NCI-H460 (cell line): ENCODE measurements around the gene UBE2D2. TPM values are rescaled to one million over a fixed set of nuclear protein-coding genes. Genes with fewer than 3 reads are reported as not detected.

Experiments
- DNase-seq: peaks from one replicate; pipeline ENCODE4 v3.0.0-alpha.2; 2016; ENCODE audit warnings: low read depth; ENCODE audit errors: extremely low read depth
- total RNA-seq: library from RNA; depleted of rRNA; stranded (reverse); fragments of >200 nt; shearing (Covaris generic); gene quantifications from 2 replicates; pipeline ENCODE4 v1.2.3, GENCODE V29; 2014

The UBE2D2 gene
- total RNA-seq, 1 experiment from 2014 or later: 126 TPM

- no peak for DNase-seq
Observed at GRCh38 chr5:139657363-139658321, 96.5 kb downstream of the UBE2D2 start.

GRCh38 chr5:139658501-139658927, 97.4 kb downstream of the UBE2D2 start:
- no peak for DNase-seq

DNA sequence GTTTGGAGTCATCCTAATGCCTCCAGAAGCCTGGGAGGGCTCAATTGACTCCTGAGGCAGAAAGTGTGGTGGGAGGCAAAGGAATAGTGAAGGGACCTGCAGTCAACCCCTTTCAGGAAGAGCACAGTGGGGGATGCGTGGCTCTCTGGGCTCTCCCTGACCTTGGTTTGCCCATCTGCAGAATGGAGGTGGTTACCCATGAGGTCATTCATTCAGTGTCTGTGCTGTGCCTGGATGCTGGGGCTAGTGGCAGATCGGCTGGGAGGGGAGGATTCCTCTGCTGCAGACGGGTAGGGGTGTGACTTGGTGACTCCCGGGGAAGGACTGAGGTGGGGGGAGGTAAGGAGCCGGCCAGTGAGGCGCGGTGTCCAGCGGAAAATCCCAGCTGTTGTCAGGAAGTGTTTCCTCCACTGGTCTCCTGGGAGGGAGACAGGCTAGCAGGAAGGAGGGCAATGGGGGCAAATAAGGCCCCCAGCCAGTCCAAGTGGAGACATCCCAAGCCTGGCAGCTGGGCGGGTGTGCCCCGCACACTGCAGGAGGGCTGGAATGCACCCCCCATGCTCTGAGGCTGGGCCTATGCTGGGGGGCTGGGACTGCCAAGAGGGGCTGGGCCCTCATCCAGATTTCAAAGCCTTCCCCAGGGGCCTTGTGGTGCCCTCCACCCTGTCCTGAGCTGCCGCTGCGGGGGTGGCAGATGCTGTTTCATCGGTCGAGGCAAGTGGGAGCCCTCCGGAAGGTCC, 98.0 kb downstream of the UBE2D2 start:
- DNase-seq: no peak

DNA sequence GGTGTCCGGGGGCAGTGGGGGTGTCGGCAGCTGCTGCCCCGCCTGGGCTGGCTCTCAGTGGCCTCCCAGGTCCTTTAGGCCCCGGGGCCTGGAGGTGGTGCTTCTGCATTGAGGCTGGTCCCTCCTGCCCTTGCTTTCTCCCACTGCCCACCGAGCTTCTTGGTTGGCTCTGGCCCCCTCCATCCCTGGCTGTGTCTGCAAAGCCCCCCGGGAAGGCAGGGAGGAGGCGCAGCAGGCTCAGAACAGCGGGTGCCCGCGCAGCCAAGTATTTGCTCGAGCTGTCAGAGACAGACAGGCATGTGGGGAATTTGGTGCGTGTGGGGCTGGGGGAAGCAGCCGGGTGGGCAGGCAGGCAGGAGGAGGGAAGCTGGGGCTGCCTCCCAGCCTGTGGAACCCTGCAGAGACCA, 98.6 kb downstream of the UBE2D2 start:
- no peak for DNase-seq

GRCh38 chr5:139660105-139660922, 99.2 kb downstream of the UBE2D2 start:
- peak; percentile 60 for DNase-seq

GRCh38 chr5:139660923-139661814, 100.0 kb downstream of the UBE2D2 start:
- DNase-seq: peak; percentile 82

DNA sequence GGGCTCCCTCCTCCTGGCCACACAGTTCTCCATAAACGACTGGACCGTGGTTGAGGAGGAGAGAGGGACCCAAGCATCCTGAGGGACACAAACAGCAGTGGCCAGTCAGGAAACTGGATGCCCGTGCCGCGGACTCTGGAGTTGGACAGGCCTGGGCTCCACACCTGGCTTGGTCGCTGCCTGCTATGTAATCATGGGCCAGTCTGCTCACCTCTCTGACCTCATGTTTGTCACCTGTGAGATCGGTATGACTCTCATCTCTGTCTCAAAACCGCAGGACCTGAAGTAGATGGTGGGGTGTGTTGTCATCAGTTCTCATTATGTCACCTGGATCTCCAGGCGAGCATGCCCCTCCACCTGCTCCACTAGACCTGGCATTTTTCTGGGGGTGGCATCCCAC, 101.5 kb downstream of the UBE2D2 start:
- no peak for DNase-seq

GRCh38 chr5:139663207-139664085, 102.3 kb downstream of the UBE2D2 start:
- DNase-seq: no peak

DNA sequence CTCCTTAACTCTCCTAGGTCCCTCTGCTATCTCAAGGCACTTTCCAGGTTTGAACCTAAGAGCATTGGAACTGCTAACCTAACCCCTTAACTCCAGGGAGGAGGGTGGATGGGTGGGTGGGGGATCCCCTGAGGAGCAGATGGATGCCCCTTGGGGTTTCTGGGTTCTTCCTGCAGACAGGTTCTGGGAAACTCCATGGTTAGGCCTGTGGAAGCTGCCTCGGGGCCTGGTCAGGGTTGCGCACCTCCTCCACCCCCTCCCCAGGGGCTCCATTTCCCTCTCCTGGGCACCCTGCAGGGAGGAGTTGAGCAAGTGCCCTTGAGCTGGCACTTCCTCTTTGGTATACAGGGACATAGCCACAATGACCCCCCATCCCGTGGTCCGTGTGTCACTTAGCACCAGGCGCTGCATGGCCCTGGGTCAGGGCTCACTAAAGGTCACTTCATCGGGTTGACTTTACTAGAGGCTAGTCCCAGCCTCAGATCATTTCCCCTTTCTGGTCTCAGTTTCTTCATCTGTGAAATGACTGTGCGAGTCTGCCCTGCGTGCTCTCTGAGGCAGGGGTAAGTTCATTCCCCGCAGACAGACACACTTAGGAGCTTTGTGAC, 103.1 kb downstream of the UBE2D2 start:
- no peak for DNase-seq

- no peak for DNase-seq
Observed at GRCh38 chr5:139664727-139665351, 103.7 kb downstream of the UBE2D2 start.

GRCh38 chr5:139665626-139666025, 104.5 kb downstream of the UBE2D2 start:
- DNase-seq: no peak

- no peak for DNase-seq
Observed at GRCh38 chr5:139666551-139666950, 105.4 kb downstream of the UBE2D2 start.

GRCh38 chr5:139667001-139667729, 106.0 kb downstream of the UBE2D2 start:
- DNase-seq: no peak

DNA sequence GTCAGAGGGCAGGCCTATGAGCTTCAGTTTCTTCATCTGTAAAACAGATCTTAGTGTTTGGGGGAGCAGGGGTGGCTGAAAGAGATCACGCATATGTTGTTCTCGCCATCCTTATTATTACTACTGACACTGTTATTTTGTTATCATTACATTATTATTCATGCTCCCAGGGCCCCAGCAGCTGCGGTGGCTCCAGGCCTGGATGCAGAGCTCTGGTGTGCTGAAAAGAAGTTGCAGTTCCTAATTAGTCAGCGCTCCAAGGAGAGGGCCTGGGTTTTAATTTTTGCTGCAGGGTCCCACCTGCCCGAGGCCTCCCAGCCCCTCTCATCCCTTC, 106.6 kb downstream of the UBE2D2 start:
- DNase-seq: no peak

DNA sequence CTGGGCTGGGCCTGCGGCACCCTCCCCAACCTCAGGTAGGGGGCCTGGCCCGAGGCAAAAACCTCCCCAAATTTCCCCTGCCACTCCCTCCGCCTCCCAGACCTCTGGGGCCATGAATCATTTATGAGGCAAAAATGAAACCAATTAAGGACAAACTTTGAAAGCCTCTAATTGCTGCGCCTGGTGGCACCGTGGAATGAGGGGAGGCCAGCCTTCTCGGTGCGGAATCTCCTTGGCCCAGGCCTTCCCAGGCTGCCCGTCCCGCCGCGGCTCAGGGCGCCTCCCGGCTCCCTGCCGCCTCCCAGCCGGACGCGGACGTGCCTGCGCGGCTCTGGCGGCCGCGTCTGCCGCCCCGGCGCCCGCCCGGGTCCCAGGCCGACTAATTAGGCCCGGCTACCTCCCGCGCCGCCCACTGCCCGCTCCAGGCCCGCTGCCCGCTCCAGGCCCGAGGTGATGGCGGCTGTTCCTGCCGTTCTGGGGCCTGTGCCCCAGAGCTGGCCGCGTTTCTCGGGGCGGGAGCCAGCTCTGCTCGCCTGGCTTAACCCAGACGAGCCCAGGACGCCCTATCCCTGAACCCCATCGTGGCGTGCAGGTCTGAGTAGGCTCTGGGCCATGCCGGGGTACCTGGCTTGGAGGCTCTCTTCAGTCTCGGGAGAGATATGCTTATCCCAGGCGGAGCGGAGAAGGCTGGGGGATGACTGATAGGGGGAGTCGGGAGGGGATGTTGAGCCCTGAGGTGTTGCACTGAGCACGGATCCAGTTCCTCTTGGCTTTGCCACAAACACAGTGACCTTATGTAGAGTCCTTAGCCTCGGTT, 107.1 kb downstream of the UBE2D2 start:
- DNase-seq: no peak

DNA sequence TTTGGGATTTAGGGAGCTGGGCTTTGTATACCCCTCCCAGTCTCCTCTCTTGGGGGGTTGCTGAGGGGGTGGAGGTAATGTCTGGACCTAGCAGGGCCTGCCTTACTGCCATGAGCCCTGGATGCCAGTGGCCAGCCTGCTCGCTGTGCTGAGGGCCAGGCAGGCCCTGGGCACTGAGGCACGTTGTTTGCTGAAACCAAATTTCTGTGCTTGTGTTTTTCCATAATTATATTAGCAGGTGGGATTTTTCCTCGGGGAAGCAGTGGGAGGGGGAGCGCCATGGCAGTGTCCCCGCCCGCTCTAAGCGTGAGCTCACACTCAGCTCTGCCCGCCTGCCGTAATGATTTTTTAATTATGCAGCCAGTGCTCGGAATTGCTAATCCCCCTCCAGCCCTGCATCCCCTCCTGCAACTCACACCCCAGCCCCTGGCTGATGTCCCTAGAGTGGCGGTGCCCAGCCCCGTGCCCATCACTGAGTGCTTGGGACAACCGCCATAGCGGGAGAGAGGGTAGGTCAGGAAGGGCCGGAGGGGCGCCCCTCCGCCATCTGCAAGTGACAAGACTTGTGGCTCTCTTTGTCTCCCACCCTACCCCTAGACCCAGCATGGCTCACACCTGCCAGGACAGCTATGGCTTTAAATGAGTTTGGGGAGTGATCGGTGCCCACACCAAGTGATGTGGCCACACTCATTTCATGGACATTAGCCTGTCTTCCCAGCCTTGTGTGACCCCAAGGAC, 108.0 kb downstream of the UBE2D2 start:
- DNase-seq: no peak
